Measurements from ENCODE around the gene GALR2. TPM values are rescaled to one million over a fixed set of nuclear protein-coding genes. Genes with fewer than 3 reads are reported as not detected.

The GALR2 gene
- total RNA-seq, 1 donor from 2014 or later: not detected

DNA sequence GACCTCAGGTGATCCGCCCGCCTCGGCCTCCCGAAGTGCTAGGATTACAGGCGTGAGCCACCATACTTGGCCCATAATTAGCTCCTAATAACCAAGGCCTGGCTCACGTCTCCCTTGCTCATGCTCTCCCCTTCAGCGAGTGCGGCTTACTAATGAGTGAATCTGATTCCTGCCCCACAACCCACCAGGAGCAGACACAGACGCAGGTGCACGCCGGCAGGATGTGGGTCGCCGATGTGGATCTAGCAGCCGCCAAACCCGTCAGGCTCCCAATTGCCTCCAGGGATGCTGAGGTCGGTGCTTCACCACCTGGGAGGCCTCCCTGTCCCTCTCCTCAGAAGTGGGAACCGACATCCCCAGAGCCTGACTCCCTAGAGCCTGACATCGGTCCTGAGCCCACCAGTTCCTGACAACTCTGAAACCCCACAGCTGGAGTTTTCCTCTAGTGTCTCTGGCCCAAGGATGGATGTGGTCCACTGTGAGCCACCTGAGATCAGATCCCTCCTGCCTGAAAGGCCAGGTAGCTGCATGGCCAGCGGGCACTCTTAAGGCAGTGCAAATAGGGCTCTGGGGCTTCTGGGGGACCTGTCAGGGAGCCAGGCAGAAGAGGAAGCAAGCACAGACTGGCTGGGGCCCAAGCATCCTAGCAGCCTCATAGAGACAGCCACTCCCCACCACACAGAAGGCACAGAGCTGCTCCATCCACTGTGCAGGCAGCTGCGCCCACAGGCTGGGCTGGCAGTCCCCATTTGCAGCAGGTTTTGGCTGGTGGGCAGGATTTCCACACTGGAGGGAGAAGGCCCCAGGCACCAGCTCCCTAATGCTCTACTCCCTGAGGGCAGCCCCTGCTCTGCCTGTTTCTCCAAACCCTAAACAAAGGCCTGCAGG, 18.2 kb downstream of the GALR2 start:
- DNase-seq (ENCODE audit: low spot score): no peak

DNA sequence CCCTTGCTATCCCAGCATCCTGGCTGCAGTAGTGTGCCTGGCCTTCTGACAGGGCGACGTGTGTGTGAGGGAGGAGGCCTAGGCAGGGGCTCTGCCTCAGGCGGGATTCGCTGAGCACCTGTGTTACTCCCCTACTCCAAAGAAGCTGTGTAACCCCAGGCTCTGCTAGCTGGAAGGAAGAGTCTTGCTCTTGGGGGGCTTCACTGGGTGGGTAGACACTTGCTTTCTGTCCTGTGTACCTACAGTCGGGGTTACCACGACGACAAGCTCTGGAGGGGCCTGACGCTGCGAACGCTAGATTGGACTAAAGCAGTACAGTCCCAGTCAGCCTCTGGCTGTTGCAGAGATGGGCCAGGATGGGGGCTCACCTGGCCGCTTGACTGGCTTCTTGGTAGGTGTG, 19.5 kb downstream of the GALR2 start:
- DNase-seq (ENCODE audit: low spot score): no peak

DNA sequence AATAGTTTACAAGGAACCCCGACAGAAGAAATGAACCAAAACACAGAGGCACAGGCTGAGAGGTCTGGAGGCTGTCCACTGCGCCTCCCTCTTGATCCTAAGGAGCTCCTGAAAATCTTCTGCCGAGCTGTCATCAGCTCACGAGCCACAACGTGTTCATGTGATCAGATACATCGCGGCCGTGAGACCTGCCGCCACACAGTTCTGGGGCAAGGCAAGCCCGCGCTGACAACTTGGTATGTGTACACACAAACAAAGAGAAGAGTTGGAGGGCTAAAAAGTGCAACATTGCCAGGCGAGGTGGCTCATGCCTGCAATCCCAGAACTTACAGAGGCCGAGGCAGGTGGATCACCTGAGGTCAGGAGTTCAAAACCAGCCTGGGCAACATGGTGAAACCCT, 21.4 kb downstream of the GALR2 start:
- no peak for DNase-seq (ENCODE audit: low spot score)

DNA sequence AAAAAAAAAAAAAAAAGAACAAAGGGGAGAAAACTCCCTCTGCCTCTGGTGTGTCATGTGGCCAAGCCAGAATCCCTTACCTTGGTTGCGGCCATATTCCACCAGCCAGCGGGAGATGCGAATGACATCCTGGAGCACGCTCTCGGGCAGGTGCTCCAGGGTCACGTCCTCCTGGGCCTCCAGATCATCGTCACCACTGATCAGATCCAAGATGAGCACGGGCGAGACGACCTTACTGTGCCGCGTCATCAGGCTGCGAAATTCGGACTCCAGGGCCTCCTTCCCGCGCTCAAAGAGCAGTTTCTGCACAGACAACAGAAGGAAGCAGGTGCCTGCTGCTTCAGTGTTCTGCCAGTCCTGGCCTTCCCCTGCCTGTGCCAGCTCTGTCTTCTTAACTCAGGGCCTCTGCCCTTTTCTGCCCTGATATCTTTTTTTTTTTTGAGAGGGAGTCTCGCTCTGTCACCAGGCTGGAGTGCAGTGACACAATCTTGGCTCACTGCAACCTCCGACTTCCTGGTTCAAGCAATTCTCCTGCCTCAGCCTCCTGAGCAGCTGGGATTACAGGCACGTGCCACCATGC, 23.2 kb downstream of the GALR2 start:
- DNase-seq (ENCODE audit: low spot score): no peak

DNA sequence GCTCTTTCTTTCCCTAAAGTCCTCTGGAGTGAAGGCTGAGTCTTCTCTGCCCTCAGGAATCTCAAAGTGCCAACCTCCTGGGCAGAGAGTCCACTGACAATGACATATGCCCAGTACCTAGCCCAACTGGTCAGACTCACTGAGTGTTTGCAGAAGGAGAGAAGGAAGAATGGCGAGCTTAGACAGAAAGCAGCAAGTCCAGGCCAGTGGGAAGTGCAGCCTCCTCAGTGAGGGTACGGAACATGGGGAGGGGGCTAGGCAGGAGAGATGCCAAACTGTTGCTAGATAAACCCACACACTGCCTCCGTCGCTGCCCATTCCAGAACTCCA, 28.3 kb downstream of the GALR2 start:
- DNase-seq (ENCODE audit: low spot score): no peak

DNA sequence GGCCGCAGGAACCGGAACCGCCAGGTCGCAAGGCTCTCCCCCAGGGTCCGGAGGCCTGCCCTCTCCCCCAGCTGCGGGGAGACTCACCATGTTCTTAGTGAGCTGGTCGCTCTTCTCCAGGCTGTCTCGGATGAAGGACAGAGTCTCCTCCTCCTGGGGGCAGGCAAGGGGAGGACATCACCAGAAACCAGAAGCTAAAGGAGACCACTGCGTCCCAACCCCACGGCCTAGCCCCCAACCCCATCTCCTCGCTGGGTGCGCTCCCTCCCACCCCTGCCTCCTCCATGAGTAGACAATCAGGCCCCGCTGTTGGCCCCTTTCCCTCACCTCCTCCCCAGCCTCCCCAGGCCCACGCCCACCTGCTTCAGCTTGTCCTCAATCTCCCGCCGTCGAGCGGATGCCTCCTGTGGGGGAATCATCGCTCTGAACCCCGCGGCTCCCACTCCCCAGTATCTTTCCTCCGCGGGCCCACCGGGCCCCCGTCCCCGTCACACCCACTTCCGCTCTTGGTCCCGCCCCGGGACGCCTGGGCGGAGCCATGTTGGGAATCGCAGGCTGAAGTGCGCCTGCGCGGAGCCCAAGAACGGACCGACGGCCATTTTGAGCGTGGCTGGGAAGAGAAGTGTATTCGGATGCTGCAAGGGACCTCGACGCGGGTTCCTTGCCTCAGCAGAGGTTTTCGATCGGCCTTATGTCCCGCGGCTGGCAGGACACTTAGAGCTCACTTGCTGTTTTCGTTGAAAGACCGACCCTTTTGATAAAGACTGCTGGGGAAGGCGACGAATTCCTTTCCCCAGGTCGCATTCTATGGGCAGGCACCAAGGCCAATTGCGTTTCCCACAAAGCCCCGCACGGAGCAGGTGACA, 28.9 kb downstream of the GALR2 start, which contains the start of gene EXOC7:
TSS of gene EXOC7 (minus strand) at position 514 of the 866 bp plus-strand sequence. CDS start at position 419, 95 bp downstream.
- peak; percentile 98 for DNase-seq (ENCODE audit: low spot score)

DNA sequence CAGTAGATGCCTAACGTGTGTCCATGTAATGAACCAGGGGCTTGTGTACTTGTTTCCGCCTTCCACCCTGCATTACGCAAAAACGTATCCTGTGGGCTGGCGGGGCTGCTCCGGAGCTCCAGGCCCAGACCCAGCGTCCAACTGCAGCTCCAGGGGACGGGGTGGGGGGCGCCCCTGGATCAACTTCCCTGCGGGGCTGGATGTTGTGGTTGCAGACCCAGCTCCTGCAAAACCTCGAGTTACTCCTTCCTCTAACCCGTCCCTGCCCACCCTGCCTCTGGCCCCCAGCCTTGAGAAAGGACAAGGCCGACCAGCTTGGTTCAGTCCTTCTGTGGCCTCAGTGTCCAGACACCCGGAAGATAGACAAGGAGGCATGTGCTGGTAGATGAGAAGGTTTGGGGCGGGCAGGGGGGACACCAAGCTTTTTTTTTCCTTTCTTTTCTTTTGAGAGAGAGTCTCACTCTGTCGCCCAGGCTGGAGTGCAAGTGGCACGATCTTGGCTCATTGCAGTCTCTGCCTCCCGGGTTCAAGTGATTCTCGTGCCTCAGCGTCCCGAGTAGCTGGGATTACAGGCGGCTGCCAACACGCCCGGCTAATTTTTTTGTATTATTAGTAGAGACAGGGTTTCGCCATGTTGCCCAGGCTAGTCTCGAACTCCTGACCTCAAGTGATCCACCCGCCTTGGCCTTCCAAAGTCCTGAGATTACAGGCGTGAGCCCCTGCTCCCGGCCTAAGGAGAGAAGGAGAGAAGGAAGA, 29.7 kb downstream of the GALR2 start:
- DNase-seq (ENCODE audit: low spot score): no peak

DNA sequence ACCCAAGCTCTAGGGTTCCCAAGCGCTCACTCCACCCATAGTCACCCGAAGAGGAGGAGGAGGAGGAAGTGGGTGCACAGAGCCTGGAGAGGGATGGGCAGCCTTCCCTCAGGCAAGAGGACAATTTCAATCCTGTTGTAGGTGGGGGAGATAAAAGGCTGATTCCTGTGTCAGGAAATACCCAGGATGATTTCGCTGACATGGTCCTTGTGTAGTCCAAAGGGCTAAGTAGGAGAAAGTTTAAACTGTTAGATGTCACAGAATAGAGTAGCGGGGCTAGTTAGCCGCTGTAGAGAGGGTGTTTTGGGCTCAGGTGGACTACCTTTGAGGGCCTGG, 30.3 kb downstream of the GALR2 start:
- no peak for DNase-seq (ENCODE audit: low spot score)

DNA sequence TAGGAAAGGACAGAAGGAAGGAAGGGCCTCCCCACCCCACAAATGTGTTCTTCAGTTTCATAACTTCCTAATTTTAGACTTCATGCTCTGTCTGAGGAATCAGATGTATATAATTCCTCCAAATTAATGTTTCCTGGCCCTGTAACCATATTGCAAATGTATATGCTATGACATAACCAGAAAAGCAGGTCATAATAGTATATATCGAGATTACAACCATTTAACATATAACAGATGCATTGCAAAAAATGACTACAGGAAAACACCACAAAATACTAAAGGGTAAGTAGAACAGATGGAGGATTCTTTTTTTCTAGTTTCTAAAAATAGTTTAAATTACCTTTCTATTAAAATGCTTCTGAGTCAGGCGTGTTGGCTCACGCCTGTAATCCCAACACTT, 32.1 kb downstream of the GALR2 start:
- no peak for DNase-seq (ENCODE audit: low spot score)

DNA sequence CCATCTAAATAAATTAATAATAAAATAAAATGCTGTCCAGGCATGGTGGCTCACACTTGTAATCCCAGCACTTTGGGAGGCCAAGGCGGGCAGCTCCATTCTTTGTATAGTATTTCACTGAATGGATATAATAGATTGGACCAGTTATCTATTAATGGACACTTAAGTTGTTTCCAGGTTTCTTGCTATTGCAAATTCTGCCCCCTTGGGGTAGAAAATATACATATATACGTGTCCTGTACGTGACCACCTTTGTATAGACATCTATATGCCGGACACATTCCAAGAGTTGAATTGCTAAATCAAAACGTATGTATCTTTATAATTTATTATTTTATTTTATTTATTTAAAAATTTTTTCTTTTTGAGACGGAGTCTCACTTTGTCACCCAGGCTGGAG, 32.9 kb downstream of the GALR2 start:
- no peak for DNase-seq (ENCODE audit: low spot score)

DNA sequence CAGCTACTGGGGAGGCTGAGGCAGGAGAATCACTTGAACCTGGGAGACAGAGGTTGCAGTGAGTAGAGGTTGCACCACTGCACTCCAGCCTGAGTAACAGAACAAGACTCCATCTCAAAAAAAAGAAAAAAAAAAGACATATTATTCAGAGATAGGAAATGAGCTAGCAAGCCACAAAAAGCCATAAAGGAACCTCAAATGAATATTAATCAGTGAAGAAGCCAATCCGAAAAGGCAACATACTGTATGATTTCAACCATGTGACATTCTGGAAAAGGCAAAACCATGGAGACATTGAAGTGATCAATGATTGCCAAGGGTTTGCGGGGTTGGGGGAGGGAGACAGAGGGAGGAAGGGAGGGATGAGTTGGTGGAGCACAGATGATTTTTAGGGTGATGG, 37.4 kb downstream of the GALR2 start:
- no peak for DNase-seq (ENCODE audit: low spot score)

DNA sequence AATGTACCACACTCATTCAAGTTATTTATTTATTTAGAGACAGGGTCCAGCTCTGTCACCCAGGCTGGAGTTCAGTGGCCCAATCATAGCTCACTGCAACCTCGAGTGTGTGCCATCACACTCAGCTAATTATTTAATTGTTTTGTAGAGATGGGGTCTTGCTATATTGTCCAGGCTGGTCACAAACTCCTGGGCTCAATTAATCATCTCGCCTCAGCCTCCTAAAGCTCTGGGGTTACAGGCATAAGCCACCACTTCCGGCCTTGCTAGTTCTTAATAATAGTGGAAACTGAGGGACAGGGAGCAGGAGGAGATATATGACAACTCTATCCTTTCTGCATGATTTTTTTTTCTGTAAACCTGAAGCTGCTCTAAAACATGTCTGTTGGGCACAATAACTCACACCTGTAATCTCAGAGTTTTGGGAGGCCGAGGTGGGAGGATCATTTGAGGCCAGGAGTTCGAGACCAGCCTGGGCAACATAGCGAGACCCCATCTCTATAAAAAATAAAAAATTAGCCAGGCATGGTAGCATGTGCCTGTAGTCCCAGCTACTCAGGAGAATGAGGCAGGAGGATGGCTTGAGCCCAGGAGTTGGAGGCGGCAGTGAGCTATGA, 40.7 kb downstream of the GALR2 start:
- no peak for DNase-seq (ENCODE audit: low spot score)

DNA sequence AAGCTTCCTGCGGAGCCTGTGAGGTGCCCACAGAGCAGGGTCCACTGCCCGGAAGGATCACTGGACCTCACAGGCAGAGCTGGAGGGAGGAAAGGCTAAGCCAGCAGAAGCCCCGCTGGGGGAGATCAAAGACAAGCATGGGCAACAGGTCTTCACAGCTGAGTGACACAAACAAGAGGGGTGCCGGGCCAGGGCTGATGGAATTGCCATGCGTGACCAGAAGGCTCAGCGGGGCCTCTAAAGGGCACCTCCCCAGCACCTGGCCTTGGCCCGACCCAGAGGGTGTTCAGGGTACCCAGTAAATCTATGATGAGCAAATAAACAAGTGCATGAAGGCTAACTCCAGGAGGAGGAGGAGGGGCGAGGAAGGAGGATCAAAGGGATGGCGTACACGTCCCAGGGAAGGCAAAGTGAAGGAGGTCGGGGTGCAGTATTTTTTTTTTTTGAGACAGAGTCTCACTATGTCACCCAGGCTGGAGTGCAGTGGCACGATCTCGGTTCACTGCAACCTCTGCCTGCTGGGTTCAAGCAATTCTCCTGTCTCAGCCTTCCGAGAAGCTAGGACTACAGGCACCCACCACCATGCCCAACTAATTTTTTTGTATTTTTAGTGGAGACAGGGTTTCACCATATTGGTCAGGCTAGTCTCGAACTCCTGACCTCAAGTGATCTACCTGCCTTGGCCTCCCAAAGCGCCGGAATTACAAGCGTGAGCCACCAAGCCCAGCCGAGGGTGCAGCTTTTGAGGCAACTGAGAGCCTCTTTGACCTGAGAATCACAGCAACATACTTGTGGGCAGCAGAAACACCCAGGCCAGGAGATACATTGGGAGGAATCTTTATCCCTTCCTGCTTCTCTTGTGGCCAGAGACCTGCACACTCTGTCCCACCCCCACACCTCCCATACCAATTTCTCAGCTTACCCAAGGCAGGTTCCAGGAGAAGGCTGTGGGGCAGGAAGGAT, 45.1 kb downstream of the GALR2 start:
- DNase-seq (ENCODE audit: low spot score): no peak

DNA sequence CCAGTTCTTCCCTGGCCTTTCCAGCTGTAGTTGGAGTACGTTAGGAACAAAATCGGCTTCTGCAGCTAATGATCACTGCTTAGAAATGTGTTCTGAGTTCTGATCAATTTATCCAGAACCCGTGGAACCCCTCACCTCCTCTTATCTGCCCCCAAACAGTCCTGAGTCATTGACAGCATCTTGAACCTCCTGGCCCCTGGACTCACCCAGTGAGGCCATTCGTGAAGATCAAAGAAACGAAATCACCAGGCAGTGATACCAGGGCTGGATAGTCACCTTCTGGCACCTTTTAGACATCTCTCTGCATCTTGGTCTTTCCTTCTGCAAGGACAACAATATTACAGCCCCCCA, 46.1 kb downstream of the GALR2 start:
- no peak for DNase-seq (ENCODE audit: low spot score)

DNA sequence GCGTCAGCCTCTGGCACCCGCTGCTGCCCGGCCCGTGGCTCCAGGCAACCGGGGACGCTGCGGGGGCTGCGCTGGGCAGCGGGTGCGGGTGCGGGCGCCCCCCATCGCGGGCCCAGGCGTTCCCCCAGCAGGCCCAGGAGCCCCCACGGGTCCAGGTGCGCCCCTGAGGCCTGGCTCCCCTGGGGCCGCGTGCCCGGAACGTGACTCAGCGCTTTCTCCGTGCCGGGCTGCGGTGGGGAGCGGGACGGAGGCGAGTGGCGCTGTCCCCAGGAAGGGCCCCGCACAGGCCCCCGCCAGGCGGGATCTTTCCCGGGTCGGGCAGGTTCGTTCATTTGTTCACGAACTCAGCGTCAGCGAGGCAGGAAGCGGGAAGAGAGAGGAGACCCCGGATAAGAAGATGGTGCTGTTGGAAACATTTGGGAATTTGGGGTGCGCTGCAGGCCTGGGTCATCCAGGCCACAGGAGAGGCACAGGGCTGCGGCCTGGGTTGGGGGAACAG, 47.4 kb downstream of the GALR2 start:
- DNase-seq (ENCODE audit: low spot score): no peak

DNA sequence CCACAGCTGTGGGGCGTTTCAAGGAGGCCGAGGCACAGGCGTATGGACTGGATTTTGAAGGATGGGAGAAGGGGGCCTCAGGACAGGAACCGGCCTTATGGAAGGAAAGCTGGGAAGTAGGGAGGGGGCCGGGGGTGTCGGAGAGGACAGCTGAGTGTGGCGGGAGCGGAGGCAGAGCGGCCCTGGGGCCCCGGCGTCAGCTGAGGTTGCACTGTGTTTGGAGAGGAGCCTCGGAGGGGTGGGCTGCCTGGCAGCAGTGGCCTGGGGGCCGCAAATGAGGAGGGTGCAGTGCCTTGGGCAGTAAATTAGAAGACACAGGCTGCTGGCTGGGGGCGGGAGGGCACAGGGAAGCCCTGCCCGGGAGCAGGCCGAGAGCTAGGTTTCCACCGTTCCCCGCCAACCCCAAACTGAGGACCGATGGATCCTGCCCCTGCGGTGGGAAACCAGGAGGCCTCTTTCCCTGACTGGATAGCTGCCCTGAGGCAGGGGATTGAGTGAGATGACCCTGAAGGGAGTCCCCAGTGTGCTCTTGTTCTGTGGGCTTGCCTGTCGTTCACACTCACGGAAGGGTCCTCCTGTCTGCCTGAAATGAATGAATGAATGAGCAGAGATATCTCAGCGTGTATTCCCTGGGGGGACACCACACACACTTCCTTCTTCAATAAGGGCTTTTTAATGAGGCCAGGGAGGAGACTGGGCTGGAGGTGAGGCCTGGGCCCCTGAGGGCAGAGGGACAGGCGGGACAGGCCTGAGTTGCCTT, 48.0 kb downstream of the GALR2 start:
- DNase-seq (ENCODE audit: low spot score): no peak

DNA sequence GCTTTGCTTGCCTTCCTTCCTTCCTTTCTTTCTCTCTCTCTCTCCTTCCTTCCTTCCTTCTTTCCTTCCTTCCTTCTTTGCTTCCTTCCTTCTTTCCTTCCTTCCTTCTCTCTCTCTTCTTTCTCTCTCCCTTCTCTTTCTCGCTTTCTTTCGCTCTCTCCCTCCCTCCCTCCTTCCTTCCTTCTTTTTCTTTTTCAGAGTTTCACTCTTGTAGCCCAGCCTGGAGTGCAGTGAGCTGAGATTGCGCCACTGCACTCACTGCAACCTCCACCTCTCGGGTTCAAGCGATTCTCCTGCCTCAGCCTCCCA, 48.6 kb downstream of the GALR2 start:
- no peak for DNase-seq (ENCODE audit: low spot score)

DNA sequence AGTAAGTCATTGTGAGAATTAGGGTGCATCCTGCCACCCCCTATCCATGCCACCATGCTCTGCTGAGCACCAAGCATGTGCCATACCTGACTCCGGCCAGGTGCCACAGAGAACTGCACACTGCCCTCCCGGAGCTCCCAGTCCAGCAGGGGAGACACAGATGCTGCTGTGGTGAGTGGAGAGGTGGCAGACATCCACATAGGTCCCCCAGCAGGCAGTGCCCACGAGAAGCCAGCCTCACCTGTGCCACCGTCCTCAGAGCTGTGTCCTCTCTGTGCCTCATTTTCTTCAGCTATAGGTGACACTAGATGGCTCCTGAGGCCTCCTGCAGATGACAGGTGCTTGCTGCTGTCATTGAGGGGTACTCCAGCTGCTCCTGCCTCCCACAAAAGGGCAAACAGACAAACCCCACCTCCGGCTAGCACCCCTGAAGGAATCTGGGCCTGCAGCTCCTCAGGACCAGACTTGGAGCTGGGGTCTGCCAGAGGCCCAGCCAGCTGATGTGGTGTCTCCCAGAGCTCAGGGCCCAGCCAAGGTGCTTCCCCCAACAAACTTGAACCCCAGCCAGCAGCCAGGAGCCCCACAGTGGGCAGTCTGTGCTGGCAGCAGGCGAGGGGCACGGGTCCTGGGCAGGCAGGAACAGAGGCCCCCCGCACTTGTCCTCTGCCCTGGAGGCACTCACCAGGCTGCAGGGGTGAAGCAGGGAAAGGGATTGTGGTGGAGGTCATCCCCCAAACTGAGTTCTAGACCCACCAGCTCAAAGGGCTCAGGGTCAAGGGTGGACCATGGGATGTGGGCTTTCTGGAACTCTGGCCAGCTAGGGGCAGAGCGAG, 49.4 kb downstream of the GALR2 start:
- no peak for DNase-seq (ENCODE audit: low spot score)

Data from mesenteric fat pad (tissue), 1 donor.